ENCODE data around the gene BOC.

DNA sequence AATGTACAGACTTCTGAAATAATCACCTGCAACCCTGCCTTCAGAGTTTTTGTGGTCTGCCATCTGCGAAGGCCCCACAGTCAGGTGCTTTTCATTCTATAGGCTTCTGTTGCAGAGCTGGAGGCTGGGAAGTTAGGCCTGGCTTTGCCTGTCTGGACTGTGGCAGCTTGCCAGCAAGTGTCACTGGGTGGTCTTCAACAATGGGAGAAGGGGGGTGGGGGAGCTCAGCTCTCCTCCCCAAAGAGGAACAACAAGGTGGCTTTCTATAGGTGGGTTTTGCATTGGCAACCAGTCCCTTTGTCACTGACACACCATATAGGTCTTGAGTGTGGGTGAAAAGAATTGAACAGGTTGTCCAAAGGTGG lies 7.3 kb downstream of the BOC start:
- TF ChIP-seq, protein P1, sequence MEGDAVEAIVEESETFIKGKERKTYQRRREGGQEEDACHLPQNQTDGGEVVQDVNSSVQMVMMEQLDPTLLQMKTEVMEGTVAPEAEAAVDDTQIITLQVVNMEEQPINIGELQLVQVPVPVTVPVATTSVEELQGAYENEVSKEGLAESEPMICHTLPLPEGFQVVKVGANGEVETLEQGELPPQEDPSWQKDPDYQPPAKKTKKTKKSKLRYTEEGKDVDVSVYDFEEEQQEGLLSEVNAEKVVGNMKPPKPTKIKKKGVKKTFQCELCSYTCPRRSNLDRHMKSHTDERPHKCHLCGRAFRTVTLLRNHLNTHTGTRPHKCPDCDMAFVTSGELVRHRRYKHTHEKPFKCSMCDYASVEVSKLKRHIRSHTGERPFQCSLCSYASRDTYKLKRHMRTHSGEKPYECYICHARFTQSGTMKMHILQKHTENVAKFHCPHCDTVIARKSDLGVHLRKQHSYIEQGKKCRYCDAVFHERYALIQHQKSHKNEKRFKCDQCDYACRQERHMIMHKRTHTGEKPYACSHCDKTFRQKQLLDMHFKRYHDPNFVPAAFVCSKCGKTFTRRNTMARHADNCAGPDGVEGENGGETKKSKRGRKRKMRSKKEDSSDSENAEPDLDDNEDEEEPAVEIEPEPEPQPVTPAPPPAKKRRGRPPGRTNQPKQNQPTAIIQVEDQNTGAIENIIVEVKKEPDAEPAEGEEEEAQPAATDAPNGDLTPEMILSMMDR (IDR thresholded peaks at IDR 0.05) = no peak
- no peak for TF ChIP-seq POLR2A (IDR thresholded peaks at IDR 0.05)
